ENCODE data around the gene ESRP2.

- TF ChIP-seq CTCF (IDR thresholded peaks at IDR 0.05) (no peak), POLR2AphosphoS5 (IDR thresholded peaks at IDR 0.05; ENCODE audit: low read depth, low read length) (no peak), REST (IDR thresholded peaks at IDR 0.05; ENCODE audit: insufficient read depth in 1 of 2, low read depth in 2 of 2, low read length in 1 of 2) (no peak), SIN3A (IDR thresholded peaks at IDR 0.05; ENCODE audit: borderline replicate concordance, insufficient read depth, low read depth, low read length) (no peak), TCF7L2 (IDR thresholded peaks at IDR 0.05; ENCODE audit: low read depth, low read length) (no peak)
Observed at GRCh38 chr16:68274441-68274840, 38.5 kb upstream of the ESRP2 start.
